Skeletal muscle cell (primary cell): Measurements from ENCODE around the gene B4GALT7.
A peak's percentile ranks its signal among the peaks of the same experiment; 100 is the strongest.
"Not testable (repeated sequence)": the region's sequence is repeated elsewhere in the genome, so short reads cannot be mapped to it uniquely, and the experiment has no call there.

Source experiments
- DNase-seq: peaks from one replicate; pipeline ENCODE4 v3.0.0-alpha.2; 2010; ENCODE audit warnings: low read depth
- H3K4me3 ChIP-seq: 2 replicates; pipeline ENCODE4 v1.5.1; 2011; ENCODE audit warnings: low read depth, mild to moderate bottlenecking, control low read depth, low read length, moderate library complexity

B4GALT7 gene

DNA sequence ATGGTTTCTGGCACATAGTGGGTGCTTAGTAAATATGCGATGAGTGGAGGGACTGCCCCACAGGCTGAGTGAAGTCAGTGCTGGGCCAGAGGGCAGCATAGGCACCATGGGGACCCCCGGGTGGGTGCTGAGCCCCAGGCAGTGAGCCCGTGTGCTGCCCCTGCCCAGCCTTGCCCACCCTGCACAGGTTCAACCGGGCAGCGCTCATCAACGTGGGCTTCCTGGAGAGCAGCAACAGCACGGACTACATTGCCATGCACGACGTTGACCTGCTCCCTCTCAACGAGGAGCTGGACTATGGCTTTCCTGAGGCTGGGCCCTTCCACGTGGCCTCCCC, 7.2 kb downstream of the B4GALT7 start:
- DNase-seq, result no peak
- H3K4me3 ChIP-seq, result no peak overlapping the region

DNA sequence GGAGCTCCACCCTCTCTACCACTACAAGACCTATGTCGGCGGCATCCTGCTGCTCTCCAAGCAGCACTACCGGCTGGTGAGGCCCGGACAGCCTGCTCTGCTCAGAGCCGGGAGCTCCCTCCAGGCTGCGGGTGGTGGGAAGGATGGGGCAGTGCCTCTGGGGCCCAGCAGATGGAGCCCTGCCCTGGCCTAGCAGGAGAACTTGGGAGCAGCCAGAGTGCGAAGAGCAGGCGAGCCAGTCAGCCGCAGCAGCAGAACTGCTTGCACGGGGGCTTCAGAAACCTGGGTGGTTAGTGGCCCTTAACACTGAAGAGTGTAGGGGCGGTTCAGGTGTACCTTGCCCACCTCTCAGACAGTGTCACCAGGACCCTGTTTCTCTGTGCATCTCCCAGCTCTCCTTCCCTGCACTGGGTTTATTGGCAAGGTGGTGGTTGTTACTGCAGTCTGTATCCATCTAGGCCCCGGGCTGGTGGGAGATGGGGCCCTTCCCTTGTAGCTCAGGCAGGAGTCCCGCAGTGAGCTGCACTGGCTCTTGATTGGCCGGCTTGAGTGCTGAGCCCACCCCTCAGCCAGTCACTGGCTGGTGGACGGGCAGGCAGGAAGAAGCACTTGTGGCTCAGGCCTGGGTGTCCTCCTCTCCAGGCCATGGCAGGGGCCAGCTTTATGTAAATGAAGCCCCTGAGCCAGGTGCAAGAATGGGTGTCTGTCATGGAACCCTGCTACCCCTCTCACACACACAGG, 7.7 kb downstream of the B4GALT7 start:
- peak; percentile 49 for DNase-seq

DNA sequence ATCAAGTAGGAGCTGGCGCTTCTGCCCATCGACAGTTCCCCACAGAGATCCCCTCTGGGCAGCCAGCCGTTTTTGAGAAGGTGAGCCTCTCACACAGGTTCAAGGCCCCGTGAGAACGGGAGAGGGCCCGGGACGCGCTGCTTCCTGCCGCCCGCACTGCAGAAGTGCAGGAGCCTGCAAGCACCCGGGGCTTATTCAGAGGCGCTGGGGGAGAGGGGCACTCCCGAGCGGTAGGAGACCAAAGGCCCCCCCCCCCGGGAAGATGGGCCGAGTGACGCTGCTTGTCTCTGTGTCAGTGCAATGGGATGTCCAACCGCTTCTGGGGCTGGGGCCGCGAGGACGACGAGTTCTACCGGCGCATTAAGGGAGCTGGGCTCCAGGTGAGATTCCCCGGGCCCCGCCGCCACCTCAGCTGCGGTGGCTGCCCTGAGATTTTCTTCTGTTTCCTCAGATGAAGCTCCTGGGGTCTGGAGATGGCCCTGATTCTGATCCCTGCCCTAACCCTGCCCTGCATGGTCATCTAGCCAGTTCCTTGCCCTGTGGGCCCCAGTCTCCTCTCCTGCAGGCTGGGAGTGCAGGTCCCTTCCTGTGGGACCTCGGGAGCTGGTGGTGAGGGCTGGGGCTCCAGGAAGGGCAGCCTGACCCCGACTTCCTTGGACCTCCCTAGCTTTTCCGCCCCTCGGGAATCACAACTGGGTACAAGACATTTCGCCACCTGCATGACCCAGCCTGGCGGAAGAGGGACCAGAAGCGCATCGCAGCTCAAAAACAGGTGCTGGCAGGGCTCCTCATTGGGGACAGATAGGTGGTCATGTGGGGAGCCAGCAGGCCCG, 8.5 kb downstream of the B4GALT7 start:
- DNase-seq, result no peak
- no peak overlapping the region for H3K4me3 ChIP-seq

More for the DNA sequence above, 7.7 kb downstream of the B4GALT7 start:
- H3K4me3 ChIP-seq, result no peak overlapping the region

- no peak overlapping the region for H3K4me3 ChIP-seq
- DNase-seq, result no peak
Observed at GRCh38 chr5:177609076-177610059, 9.4 kb downstream of the B4GALT7 start.

- DNase-seq, result no peak
- no peak overlapping the region for H3K4me3 ChIP-seq
Observed at GRCh38 chr5:177610131-177610769, 10.3 kb downstream of the B4GALT7 start.

- no peak overlapping the region for H3K4me3 ChIP-seq
- DNase-seq, result no peak
Observed at GRCh38 chr5:177610770-177611445, 11.0 kb downstream of the B4GALT7 start.

GRCh38 chr5:177611446-177612214, 11.7 kb downstream of the B4GALT7 start:
- DNase-seq, result no peak
- H3K4me3 ChIP-seq, result no peak overlapping the region

DNA sequence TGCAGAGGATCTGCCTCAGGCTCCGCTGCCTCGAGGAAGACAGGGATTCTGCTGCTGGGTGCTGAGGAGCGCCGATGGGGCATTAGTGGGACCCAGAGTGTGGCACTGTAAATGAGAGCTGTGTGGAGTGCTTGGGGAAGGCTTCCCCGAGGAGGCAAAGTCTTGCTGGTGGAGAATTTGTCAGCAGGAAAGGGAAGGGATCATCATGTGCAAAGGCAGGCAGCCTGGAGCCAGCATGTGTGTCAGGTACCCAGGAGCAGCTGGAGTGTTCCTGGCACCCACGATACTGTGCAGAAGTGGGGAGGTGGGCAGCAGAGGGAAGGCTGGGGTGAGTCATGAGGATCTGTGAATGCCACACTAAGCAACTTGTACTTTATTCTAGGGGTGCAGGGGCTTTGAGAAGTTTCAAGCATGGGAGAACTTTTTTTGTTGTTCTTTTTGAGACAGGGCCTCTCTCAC, 12.3 kb downstream of the B4GALT7 start:
- no peak overlapping the region for H3K4me3 ChIP-seq
- DNase-seq, result no peak

GRCh38 chr5:177620560-177620959, 20.6 kb downstream of the B4GALT7 start:
- no peak for DNase-seq

GRCh38 chr5:177624172-177624571, 24.2 kb downstream of the B4GALT7 start:
- not testable (repeated sequence) for H3K4me3 ChIP-seq, DNase-seq

More at GRCh38 chr5:177620560-177620959, 20.6 kb downstream of the B4GALT7 start:
- no peak overlapping the region for H3K4me3 ChIP-seq

DNA sequence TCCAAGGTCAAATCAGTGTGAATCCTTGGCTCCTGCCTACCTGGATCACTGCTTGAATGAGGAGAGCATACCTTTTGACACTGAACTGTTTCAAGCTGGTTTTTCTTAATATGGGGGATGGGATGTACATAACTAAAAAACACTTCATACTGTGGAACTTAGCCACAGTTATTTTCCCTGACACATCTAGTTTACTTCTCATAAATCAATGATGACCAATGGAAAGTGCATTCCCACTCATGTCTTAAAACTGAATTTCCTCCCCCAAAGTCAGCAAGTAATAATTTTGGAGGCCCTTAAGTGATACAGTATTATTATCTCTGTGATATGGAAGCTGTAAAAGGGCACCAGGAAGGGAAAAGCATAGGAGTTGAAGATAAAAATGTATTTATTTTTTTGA, 30.3 kb downstream of the B4GALT7 start:
- DNase-seq, H3K4me3 ChIP-seq: not testable (repeated sequence)

- H3K4me3 ChIP-seq, DNase-seq: not testable (repeated sequence)
Observed at GRCh38 chr5:177634912-177635311, 35.0 kb downstream of the B4GALT7 start.

GRCh38 chr5:177645462-177645861, 45.5 kb downstream of the B4GALT7 start:
- H3K4me3 ChIP-seq, DNase-seq: not testable (repeated sequence)

DNA sequence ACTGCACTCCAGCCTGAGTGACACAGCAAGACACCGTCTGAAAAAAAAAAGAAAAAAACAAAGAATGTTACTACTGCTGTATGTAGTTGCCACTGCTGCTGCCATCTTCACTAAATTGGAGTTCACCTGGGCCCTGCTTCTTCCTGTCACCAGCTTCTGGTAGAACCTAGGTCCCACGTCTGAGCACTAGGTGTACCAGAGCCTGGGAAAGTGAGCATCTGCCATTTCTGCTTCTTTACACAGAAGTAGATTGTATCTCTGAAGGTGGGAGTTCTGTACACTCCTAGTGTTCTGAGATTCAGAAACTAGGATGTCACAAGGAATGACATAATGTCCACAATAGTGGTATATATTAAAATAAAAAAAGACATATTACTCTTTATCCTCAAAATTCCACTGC, 51.3 kb downstream of the B4GALT7 start:
- not testable (repeated sequence) for H3K4me3 ChIP-seq, DNase-seq

GRCh38 chr5:177657846-177658245, 57.9 kb downstream of the B4GALT7 start:
- not testable (repeated sequence) for H3K4me3 ChIP-seq
- DNase-seq, result peak; percentile 10

- H3K4me3 ChIP-seq, DNase-seq: not testable (repeated sequence)
Observed at GRCh38 chr5:177658542-177658941, 58.6 kb downstream of the B4GALT7 start.
